Endothelial cell of umbilical vein (primary cell): Measurements from ENCODE around the gene TUBGCP2. TPM values are rescaled to one million over a fixed set of nuclear protein-coding genes. Genes with fewer than 3 reads are reported as not detected.

Source experiments
- BruUV-seq: library from RNA; stranded (reverse); fragments of 400-500 nt; replicated peaks from 2 replicates; lab custom pipeline; 2021; lab: Mats Ljungman, UMichigan
- CTCF ChIA-PET: fragments of 300-600, 350-600 bp; sonication (Branson Sonifier 250); formaldehyde crosslinking; loops from one replicate; lab custom pipeline; 2021; ENCODE audit warnings: antibody characterized with exemption, inconsistent platforms; lab: Charles Lee
- POLR2A ChIA-PET: fragments of 300-600, 350-600 bp; sonication (Branson Sonifier 250); formaldehyde crosslinking; loops from one replicate; lab custom pipeline; 2021; ENCODE audit warnings: antibody characterized with exemption, inconsistent platforms; lab: Charles Lee
- DNase-seq: peaks from one replicate; pipeline ENCODE4 v3.0.0-alpha.2; 2011; ENCODE audit warnings: low read depth, low spot score
- FAIRE-seq: peaks from 2 replicates; lab custom pipeline; 2011; peaks lifted over from hg19 to GRCh38; lab: Jason Lieb, UNC
- H2AFZ ChIP-seq: 2 replicates; pipeline ENCODE4 v1.6.0; 2012; ENCODE audit warnings: low read depth, low read length, control low read depth, inconsistent platforms
- H3K27ac ChIP-seq: 2 replicates; pipeline ENCODE4 v1.5.1; 2011; ENCODE audit warnings: low read depth, mild to moderate bottlenecking, control low read depth, low read length, moderate library complexity; ENCODE audit not compliant: insufficient read depth
- H3K27me3 ChIP-seq, 2 experiments: 2 replicates each; pipeline versions ENCODE4 v1.6.0 to v1.6.1; 2011; ENCODE audit warnings: low read length in 2 of 2, mixed read lengths in 1 of 2; ENCODE audit not compliant: control insufficient read depth in 2 of 2, insufficient read depth in 2 of 2
- H3K36me3 ChIP-seq, 2 experiments: 2 replicates in 1 of 2; 3 replicates in 1 of 2; pipeline ENCODE4 v1.5.1; 2011; ENCODE audit warnings: low read length in 2 of 2, mild to moderate bottlenecking in 1 of 2, moderate library complexity in 1 of 2; ENCODE audit not compliant: control insufficient read depth in 2 of 2, insufficient read depth in 2 of 2; ENCODE audit errors: extremely low read depth in 1 of 2
- H3K4me1 ChIP-seq: 3 replicates; pipeline ENCODE4 v1.5.1; 2011; ENCODE audit warnings: mild to moderate bottlenecking, low read length; ENCODE audit not compliant: control insufficient read depth, insufficient read depth; ENCODE audit errors: extremely low read depth
- H3K4me2 ChIP-seq: 2 replicates; pipeline ENCODE4 v1.6.1; 2011; ENCODE audit warnings: low read length, control low read depth, mixed read lengths; ENCODE audit not compliant: insufficient read depth
- H3K4me3 ChIP-seq, 3 experiments: fragments of 200-600 bp in 1 of 3; sonication (generic), shearing (Covaris generic) in 1 of 3; replicated peaks in 1 of 3; 2 replicates each; pipeline ENCODE4 v1.5.1; 2011 to 2016; ENCODE audit warnings: control low read depth in 3 of 3, low read length in 3 of 3, mild to moderate bottlenecking in 2 of 3, inconsistent platforms in 1 of 3, low read depth in 1 of 3, moderate library complexity in 1 of 3; ENCODE audit not compliant: insufficient read depth in 1 of 3
- H3K79me2 ChIP-seq: 2 replicates; pipeline ENCODE4 v1.6.0; 2012; ENCODE audit warnings: low read length, inconsistent platforms; ENCODE audit not compliant: control insufficient read depth, insufficient read depth
- H3K9ac ChIP-seq: replicated peaks from 2 replicates; pipeline ENCODE3; 2011; ENCODE audit warnings: low read length, control low read depth; ENCODE audit not compliant: insufficient read depth; ENCODE audit errors: extremely low read depth
- H3K9me1 ChIP-seq: replicated peaks from 3 replicates; pipeline ENCODE4 v1.6.0; 2011; ENCODE audit warnings: mild to moderate bottlenecking, low read length; ENCODE audit not compliant: control insufficient read depth, insufficient read depth; ENCODE audit errors: extremely low read depth
- H3K9me3 ChIP-seq: replicated peaks from 2 replicates; pipeline ENCODE4 v1.5.1; 2012; ENCODE audit warnings: low read length, inconsistent platforms; ENCODE audit not compliant: control insufficient read depth, insufficient read depth
- H4K20me1 ChIP-seq: replicated peaks from 2 replicates; pipeline ENCODE3; 2011; ENCODE audit warnings: mild to moderate bottlenecking, low read length; ENCODE audit not compliant: control insufficient read depth, insufficient read depth; ENCODE audit errors: extremely low read depth
- EZH2 ChIP-seq: IDR thresholded peaks from 2 replicates; pipeline ENCODE4 v1.6.1; 2012; ENCODE audit warnings: borderline replicate concordance, low read depth, mild to moderate bottlenecking, moderate library complexity, low read length, inconsistent platforms; ENCODE audit not compliant: severe bottlenecking
- FOS ChIP-seq: IDR thresholded peaks from 2 replicates; pipeline ENCODE4 v1.6.1; 2011; ENCODE audit warnings: mild to moderate bottlenecking, low read length, moderate library complexity, borderline replicate concordance; ENCODE audit not compliant: insufficient read depth
- GATA2 ChIP-seq: IDR thresholded peaks from 2 replicates; pipeline ENCODE4 v1.7.0; 2011; ENCODE audit warnings: low read depth, mild to moderate bottlenecking, moderate library complexity, mixed read lengths, low read length; ENCODE audit not compliant: insufficient read length, insufficient read depth
- JUN ChIP-seq: IDR thresholded peaks from 2 replicates; pipeline ENCODE4 v1.6.1; 2011; ENCODE audit warnings: borderline replicate concordance, low read depth; ENCODE audit not compliant: insufficient read length, insufficient read depth
- MYC ChIP-seq: IDR thresholded peaks from one replicate; pipeline ENCODE4 v1.6.1; 2011; ENCODE audit warnings: mild to moderate bottlenecking, low read depth, low read length
- POLR2A ChIP-seq: IDR thresholded peaks from 2 replicates; pipeline ENCODE4 v1.6.1; 2012; ENCODE audit warnings: low read depth, mild to moderate bottlenecking, control low read depth, low read length
- POLR2AphosphoS5 ChIP-seq: IDR thresholded peaks from 2 replicates; pipeline ENCODE4 v1.6.1; 2012; ENCODE audit warnings: low read depth, mild to moderate bottlenecking, control low read depth, low read length, moderate library complexity; ENCODE audit not compliant: insufficient read depth
- dilution Hi-C: fragments of 300-500 bp; cut with MboI; formaldehyde crosslinking; loops from one replicate; pipeline ENCODE4 v1.15.0; 2019; ENCODE audit warnings: low sequenced_read_pairs; ENCODE audit not compliant: extremely low pct_ligation_motif_present
- intact Hi-C: fragments of 100-400 bp; cut with micrococcal nuclease; formaldehyde crosslinking; loops from one replicate; pipeline ENCODE4 v1.10.0; 2022
- polyA plus RNA-seq, 4 experiments: library from polyadenylated mRNA; depleted of rRNA in 3 of 4; stranded (reverse) in 3 of 4; unstranded in 1 of 4; fragments of >200 nt; gene quantifications; 2 replicates each; pipeline versions ENCODE4 v1.2.1 to v1.2.3, GENCODE V29; 2011 to 2012; ENCODE audit warnings: missing spikeins in 1 of 4
- total RNA-seq: library from RNA; stranded (reverse); gene quantifications from 2 replicates; pipeline ENCODE4 v1.2.3, GENCODE V29; 2021
- TF ChIP-seq, protein P1 (sequence below), 2 donors: IDR thresholded peaks; 1 replicate in 1 of 2; 2 replicates in 1 of 2; pipeline ENCODE4 v1.5.1; 2011; ENCODE audit warnings: low read length in 2 of 2, mild to moderate bottlenecking in 2 of 2, moderate library complexity in 2 of 2, control low read depth in 1 of 2, inconsistent platforms in 1 of 2, low read depth in 1 of 2; ENCODE audit not compliant: insufficient read depth in 1 of 2; ENCODE audit errors: extremely low read depth in 1 of 2
- TF ChIP-seq, protein P2 (sequence below): IDR thresholded peaks from 2 replicates; pipeline ENCODE4 v1.6.1; 2011; ENCODE audit not compliant: insufficient read depth, insufficient read length

The TUBGCP2 gene
- total and polyA plus RNA-seq, 2 donors (not counting 3 experiments of a cell fraction or from before 2014, with no cell fraction given): 37.1 to 53.1 TPM

DNA sequence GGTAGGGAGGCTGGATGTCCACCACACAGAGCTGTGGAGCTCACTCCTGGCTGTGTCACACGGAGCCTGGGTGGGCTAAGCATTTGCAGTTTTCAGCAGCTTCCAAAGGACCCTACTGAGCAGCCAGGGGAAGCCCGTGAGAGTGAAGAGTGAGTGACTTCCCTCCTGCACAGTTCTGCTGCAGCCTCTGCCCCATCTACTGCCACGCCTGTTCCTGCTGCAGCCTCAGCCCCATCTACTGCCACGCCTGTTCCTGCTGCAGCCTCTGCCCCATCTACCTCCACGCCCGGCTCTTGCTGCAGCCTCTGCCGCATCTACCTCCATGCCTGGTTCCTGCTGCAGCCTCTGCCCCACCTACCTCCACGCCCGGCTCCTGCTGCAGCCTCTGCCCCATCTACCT lies 44.2 kb downstream of the TUBGCP2 start:
- TF ChIP-seq POLR2AphosphoS5 (no peak), FOS (no peak), EZH2 (no peak), JUN (no peak), GATA2 (no peak), POLR2A (no peak), MYC (no peak)
- TF ChIP-seq, protein P1, sequence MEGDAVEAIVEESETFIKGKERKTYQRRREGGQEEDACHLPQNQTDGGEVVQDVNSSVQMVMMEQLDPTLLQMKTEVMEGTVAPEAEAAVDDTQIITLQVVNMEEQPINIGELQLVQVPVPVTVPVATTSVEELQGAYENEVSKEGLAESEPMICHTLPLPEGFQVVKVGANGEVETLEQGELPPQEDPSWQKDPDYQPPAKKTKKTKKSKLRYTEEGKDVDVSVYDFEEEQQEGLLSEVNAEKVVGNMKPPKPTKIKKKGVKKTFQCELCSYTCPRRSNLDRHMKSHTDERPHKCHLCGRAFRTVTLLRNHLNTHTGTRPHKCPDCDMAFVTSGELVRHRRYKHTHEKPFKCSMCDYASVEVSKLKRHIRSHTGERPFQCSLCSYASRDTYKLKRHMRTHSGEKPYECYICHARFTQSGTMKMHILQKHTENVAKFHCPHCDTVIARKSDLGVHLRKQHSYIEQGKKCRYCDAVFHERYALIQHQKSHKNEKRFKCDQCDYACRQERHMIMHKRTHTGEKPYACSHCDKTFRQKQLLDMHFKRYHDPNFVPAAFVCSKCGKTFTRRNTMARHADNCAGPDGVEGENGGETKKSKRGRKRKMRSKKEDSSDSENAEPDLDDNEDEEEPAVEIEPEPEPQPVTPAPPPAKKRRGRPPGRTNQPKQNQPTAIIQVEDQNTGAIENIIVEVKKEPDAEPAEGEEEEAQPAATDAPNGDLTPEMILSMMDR (IDR thresholded peaks at IDR 0.05; ENCODE audit: extremely low read depth in 1 of 2, insufficient read depth in 1 of 2, low read depth in 1 of 2, low read length in 2 of 2): no peak
- TF ChIP-seq, protein P2, sequence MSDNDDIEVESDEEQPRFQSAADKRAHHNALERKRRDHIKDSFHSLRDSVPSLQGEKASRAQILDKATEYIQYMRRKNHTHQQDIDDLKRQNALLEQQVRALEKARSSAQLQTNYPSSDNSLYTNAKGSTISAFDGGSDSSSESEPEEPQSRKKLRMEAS: no peak
- BruUV-seq: no TSS peak
- dilution Hi-C loops: no loop called here
- H2AFZ ChIP-seq: no peak overlapping the region
- no peaks in the 10 kb centered on the region for H3K9me1 ChIP-seq
- CTCF ChIA-PET: interaction anchor here (1.1 to 1.8 kb wide), 3 partner anchors 11 to 43 kb away, joined by 3 to 6 read pairs (median 3); no protein-coding TSS in a partner anchor
- intact Hi-C loops: no loop called here
- peaks cover 0 to 4% of the 10 kb centered on the region in 2 experiments for H3K27me3 ChIP-seq
- no peaks in the 10 kb centered on the region for H4K20me1 ChIP-seq
- FAIRE-seq (no peak), DNase-seq (no peak)
- H3K9me3 ChIP-seq: no peaks in the 10 kb centered on the region
- H3K9ac ChIP-seq: no peak overlapping the region
- H3K4me3 ChIP-seq: no peak overlapping the region
- H3K79me2 ChIP-seq: no peaks in the 10 kb centered on the region
- no peaks in the 10 kb centered on the region for H3K36me3 ChIP-seq
- POLR2A ChIA-PET: no interaction called here
- H3K27ac ChIP-seq: no peak overlapping the region
- H3K4me1 ChIP-seq: peaks cover 5% of the 10 kb centered on the region
- no peak overlapping the region for H3K4me2 ChIP-seq
